Suppressor macrophage (primary cell): ENCODE data around the gene PCSK6.
"Not testable (repeated sequence)": the region's sequence is repeated elsewhere in the genome, so short reads cannot be mapped to it uniquely, and the experiment has no call there.

Experiments
- DNase-seq, 4 experiments: peaks; one replicate each; pipeline ENCODE4 v3.0.0-alpha.2; 2020 to 2022

PCSK6 gene

GRCh38 chr15:101306341-101307047 lies 183.0 kb downstream of the PCSK6 start:
- DNase-seq, result no peak

GRCh38 chr15:101305820-101306255 lies 183.7 kb downstream of the PCSK6 start:
- DNase-seq, result no peak

DNA sequence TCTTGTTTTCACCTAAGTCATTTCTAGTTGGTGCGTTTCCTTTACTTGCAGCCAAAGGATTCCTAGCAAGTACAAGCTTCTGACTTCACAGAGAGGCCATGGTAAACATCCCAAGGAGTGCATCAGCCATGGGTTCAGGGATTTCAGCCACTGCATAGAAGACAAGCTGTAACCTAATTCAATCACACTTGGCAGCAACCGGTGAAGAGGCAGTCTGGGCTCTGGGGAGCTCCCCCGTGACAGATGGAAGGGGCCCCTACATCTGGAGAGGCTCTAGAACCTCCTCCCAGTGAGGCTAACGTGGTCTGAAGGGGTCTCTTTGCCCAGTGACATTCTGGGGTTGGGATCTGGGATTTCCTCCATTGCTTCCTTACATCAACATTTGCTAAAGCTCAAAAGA lies 186.1 kb downstream of the PCSK6 start:
- no peak for DNase-seq

DNA sequence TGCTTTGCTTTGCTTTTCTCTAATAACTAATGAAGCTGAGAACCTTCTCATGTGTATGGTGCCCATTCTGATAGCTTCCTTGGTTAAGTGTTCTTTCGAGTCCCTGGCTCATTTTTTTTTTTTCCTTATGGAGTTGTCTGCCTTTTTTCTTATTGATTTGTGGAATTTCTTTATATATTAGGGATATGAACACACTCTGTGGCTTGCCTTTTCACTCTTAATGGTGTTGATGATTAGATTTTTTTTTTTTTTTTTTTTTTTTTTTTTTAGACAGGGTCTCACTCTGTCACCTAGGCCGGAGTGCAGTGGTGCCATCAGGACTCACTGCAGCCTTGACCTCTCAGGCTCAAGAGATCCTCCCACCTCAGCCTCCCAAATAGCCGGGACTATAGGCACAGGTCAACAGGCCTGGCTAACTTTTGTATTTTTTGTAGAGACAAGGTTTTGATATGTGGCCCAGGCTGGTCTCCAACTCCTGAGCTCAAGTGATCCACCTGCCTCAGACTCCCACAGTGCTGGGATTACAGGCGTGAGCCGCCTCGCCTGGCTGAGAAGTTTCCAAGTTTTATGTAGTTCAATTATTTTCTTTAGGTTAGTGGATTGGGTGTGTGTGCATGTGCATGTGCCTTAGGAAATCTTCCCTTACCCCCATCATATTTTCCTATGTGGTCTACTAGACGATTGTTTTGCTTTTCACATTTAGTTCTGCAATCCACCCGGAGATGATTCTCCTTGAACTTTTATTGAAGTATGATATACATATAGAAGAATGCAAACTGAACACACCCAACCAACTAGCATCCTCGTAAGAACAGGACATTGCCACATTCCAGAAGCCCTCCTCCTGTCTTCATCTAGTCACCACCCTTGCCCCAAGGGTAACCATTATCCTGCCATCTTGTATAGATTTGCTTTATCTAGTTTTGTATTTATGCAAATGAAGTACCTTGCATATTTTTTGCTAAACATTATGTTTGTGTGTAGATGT lies 192.8 kb downstream of the PCSK6 start:
- no peak for DNase-seq

DNA sequence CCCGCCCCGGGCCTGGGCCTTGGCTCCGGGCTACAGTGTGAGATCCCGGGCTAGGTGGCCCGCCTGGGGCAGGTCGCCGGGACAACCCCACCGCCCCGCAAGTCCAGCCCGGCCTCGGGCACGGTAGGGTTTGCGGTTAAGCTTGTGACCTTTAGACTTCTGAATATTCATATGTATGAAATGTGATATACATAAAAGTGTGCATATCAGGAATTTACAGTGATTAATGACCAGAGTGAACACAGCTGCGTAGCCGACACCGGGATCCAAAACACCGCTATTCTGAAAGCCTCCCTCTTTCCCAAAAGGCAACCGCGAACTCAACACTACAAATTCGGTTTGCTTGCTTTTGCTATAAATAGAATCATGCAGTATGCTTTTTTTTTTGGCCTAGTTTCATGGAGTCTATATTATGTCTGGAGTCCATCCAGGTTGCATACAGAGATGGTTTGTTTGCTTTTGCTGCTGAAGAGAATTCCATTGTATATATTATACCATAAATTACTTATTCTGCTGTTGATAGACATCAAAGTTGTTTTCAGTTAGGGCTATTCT lies 193.8 kb downstream of the PCSK6 start:
- DNase-seq, result peak in 1 of 4 experiments; percentile 20

GRCh38 chr15:101294731-101295606 lies 194.5 kb downstream of the PCSK6 start, which contains the start of gene SNRPA1:
Gene SNRPA1 (minus strand): TSS chr15:101295248. CDS start chr15:101295178, 70 bp downstream.
- peak; percentile 97 to 99 (median 98) for DNase-seq

GRCh38 chr15:101293122-101293521 lies 196.4 kb downstream of the PCSK6 start:
- DNase-seq, result no peak

DNA sequence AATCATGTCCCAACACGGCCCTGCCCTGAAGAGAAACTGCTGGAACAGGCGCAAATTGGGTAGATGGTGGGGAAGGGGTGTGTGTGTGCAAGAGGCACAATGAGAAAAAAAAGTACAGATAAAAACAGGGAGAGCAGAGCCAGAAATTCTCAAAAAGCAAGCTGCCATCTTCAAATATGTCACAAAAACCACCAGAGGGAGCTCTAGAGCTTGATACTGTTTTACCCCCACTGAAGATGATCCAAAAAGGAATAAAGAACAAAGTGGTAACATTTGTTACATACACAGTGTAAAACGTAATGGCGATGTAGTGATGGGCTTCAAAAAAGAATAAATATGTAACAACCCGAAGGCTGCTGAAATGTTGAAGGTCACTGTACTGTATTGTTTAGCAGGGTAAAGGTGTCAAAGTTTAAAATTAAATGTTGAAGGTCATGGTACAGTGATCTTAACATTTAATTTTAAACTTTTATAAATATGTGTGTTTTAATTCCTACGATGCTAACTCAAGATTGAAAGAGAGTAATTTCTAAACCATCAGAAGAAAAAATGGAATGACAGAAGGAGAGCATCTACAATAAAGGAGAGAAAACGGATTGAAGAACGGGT lies 200.5 kb downstream of the PCSK6 start:
- peak; percentile 66 to 89 (median 74) for DNase-seq

DNA sequence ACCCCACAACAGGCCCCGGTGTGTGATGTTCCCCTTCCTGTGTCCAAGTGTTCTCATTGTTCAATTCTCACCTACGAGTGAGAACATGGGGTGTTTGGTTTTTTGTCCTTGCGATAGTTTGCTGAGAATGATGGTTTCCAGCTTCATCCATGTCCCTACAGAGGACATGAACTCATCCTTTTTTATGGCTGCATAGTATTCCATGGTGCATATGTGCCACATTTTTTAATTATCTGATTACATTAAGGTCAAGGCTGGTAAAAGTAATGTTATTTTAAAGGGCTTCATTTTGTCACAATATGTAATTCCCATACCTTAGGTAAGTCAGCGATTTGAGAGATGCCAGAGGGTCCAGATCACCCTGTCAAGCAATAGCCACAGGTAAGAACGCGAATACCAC lies 202.2 kb downstream of the PCSK6 start:
- DNase-seq, result not testable (repeated sequence)

DNA sequence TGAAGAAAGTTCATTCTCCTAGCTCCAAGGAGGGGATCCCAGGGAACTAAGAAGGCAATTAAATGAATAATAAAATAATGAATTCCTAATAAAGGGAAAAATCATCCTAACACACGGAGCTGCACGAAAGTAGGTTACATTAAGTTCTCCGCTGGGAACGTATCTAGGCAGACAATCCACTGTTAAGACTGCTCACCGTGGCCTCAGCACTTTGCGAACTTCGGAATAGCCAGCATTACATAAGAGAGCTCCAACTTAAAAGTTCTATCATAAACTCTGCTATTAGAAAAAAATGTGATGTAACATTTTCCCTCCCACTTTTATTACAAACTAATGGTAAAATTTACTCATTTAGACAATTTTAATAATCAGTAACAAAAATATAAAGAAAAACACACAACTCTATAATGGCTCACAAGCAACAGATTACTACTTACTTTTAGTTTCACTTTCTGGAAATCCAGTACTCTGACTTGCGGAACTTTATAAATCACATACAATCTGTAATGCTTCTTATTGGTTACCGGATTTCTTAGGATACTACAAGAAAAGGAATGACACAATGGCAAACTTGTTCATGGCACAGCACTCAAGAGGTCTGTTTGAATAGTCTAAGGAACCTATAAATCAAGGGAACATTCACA lies 202.9 kb downstream of the PCSK6 start:
- no peak for DNase-seq

DNA sequence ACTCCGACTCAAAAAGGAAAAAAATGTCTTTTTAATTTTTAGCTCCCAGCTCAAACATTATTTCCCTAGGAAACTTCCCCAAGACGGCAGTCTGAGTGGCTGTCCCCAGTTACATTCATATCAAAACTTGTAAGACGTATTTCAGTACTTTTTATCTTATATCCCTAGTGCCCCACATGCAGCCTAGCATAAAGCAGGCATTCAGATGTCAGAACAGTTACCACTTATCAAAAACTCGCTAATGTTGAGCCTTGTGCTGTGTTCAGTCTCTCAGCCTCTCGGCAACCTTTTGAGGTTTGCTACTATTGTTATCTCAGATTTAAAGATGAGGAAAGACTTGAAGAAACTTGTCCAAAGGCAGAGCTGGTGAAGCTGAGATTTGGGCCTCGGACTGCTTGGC lies 205.6 kb downstream of the PCSK6 start:
- no peak for DNase-seq

DNA sequence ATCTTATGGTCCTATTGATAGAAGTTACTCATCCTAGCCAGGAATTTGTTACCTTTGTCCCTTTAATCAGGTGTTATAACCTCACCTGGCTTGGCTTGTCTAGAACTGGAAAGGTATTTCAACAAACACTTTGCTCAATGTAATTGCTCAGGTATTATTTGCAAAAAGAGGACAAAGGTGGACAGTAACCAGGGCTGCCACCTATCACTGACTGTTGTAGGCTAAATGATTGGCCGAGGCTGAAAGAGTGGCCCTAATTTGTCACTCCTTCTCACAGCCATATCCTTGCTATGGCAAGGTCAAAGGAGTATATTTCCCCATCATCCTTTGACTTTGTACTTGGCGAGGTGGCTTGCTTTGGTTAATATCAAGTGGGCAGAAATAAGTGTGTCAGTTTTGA lies 209.5 kb downstream of the PCSK6 start:
- DNase-seq, result no peak

DNA sequence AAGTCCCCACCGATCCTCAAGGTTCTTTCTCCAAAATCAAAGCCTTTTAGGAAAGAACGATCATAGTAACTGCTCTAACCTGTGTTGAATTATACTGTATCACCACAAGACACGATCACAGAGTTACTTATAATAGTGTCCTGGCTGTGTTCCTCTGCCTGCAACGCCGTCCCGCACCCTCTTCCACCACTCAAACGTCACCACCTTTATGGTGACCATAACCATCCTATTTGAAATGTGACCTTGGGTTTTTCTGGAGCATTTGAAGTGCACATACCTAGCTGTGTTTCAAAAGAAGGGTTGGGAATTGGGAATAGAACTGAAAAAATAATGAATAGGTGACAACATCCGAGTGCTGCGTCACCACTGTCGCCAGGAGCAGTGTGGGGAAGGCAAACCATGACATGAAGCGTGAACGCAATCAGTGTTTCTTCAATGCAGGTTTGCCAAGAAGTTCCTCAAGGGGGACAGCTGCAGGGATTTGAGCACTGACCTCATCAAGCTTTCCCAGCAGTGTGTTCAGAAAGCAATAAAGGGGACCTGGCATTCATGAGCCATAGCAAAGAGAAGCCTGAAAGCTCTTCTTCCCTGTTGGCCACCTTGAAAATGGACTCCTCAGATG lies 211.5 kb downstream of the PCSK6 start:
- no peak for DNase-seq

DNA sequence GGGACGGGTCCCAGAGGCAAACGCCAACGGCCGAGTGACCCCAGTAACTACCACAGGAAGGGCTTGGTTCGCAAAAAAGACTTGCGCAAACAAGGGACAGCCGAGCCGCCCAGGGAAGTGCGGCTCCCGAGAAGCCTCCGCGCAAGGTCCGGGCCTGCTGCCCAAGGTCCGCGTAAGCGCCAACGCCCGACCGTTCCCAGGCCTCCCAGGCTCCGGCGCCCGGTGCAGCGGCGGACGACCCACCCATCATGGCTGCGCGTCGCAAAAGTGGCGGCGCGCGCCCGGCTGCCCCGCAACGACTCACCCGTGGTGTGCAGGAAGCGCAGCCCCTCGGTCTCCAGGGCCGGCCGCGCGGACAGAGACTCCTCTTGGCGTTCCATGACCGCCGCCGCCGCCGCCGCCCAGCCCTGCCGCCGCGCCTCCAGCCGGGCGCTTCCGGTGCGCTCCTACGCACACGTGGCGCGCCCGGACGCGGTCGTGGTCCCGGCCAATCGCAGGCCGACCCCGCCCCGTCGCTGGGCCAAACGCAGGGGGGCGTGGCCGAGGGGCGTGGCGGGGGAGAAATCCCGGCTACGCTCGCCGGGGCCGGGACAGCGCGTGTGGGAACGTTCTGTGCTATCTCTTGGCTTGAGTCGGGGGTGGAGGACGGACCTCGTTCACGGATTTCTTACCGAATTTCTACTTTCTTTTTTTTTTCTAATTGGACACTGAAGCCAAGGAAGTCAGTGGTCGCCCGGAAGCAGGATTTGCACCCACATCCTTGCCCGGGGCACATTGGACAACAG lies 212.3 kb downstream of the PCSK6 start, which contains the start of gene SELENOS:
SELENOS (minus strand) TSS at position 448 of the 785 bp plus-strand sequence; CDS start at position 380, 68 bp downstream.
- DNase-seq, result peak; percentile 95 to 99 (median 97)

- DNase-seq, result peak in 3 of 4 experiments; percentile 42 to 51 (median 48)
Measured at GRCh38 chr15:101276501-101277037, 212.9 kb downstream of the PCSK6 start.

- no peak for DNase-seq
Measured at GRCh38 chr15:101275018-101275417, 214.5 kb downstream of the PCSK6 start.

GRCh38 chr15:101273534-101273933 lies 216.0 kb downstream of the PCSK6 start:
- DNase-seq, result no peak

- no peak for DNase-seq
Measured at GRCh38 chr15:101272584-101272983, 216.9 kb downstream of the PCSK6 start.
